22Rv1 (cell line): Measurements from ENCODE around the gene HERPUD1.

Experiments used
- H3K27ac ChIP-seq: fragments of 450-650 bp; 2 replicates; pipeline ENCODE4 v1.5.1; 2017
- ZFX ChIP-seq: fragments of 450-650 bp; IDR thresholded peaks from 2 replicates; pipeline ENCODE4 v1.6.1; 2017; ENCODE audit warnings: antibody characterized with exemption, borderline replicate concordance
- TF ChIP-seq, protein P1 (sequence below): fragments of 450-650 bp; IDR thresholded peaks from 2 replicates; pipeline ENCODE4 v1.5.1; 2017; ENCODE audit warnings: mild to moderate bottlenecking

Gene HERPUD1

DNA sequence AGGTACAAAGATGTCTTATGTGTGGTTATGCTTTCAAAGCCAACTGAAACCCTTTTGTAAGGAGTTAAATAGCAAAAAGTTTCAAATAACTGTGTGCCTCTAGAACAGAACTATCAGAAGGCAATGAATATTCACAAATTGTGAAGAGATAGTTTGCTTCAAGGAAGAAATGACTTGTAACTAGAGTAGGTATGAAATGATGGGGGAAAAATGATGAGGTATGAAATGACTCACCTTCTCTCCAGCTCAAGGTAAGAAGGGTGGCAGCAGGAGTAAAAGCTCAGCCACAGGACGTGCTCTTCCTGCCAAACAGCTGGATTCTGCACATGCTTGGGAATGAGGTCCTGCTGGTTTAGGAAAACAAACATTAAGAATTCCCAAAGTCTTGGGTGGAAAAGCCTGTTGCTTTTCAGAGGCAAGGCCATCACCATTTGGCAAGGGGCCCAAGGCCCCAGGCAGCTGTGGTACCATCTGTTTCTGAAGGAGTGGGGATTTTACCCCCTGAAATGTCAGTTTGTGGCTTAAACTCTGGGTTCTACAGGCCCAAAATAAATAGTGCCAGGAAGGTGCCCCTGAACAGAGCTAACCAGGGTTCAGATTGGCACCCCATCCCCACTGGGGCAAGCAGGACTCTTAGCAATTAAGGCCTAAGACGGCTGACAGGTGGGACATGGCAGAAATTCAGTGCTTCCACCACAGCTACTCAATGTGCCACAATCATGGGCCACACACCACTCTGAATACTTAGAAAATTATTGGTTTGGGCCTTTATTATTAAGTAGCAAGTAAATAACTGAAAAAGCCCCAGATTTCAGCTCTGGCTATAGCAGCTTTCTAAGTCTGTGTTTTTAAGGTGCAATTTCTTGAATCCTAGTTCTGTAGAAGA, 13.3 kb downstream of the HERPUD1 start:
- no peak for TF ChIP-seq ZFX
- TF ChIP-seq, protein P1, sequence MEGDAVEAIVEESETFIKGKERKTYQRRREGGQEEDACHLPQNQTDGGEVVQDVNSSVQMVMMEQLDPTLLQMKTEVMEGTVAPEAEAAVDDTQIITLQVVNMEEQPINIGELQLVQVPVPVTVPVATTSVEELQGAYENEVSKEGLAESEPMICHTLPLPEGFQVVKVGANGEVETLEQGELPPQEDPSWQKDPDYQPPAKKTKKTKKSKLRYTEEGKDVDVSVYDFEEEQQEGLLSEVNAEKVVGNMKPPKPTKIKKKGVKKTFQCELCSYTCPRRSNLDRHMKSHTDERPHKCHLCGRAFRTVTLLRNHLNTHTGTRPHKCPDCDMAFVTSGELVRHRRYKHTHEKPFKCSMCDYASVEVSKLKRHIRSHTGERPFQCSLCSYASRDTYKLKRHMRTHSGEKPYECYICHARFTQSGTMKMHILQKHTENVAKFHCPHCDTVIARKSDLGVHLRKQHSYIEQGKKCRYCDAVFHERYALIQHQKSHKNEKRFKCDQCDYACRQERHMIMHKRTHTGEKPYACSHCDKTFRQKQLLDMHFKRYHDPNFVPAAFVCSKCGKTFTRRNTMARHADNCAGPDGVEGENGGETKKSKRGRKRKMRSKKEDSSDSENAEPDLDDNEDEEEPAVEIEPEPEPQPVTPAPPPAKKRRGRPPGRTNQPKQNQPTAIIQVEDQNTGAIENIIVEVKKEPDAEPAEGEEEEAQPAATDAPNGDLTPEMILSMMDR: no peak
- peak overlapping the region; percentile 27; the same call in 1 of the 2 replicates for H3K27ac ChIP-seq

DNA sequence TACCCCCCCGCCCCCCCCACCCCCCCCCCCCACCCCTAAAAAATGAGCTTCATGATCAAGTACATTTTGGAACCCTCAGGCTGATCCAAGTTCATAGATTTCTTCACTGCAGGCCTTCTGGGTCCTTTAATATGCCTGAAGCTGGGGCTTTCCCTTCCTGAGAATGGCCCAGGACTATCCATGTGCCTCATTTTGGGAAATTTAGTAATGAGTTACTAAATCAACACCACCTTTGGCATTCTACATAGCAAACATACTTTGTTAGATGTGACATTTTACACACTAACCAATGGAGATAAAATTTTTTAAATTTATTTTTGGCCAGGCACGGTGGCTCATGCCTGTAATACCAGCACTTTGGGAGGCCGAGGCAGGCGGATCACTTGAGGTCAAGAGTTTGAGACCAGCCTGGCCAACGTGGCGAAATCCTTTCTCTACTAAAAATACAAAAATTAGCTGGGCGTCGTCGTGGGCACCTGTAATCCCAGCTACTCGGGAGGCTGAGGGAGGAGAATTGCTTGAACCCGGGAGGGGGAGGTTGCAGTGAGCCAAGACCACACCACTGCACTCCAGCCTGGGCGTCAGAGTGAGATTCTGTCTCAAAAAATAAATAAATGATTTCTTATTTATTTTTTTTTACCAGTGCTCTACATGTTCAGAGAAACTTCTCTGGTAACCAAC, 14.0 kb downstream of the HERPUD1 start:
- no peak for TF ChIP-seq ZFX
- TF ChIP-seq, protein P1: no peak
- H3K27ac ChIP-seq: peak overlapping the region; percentile 35; the same call in 1 of the 2 replicates

DNA sequence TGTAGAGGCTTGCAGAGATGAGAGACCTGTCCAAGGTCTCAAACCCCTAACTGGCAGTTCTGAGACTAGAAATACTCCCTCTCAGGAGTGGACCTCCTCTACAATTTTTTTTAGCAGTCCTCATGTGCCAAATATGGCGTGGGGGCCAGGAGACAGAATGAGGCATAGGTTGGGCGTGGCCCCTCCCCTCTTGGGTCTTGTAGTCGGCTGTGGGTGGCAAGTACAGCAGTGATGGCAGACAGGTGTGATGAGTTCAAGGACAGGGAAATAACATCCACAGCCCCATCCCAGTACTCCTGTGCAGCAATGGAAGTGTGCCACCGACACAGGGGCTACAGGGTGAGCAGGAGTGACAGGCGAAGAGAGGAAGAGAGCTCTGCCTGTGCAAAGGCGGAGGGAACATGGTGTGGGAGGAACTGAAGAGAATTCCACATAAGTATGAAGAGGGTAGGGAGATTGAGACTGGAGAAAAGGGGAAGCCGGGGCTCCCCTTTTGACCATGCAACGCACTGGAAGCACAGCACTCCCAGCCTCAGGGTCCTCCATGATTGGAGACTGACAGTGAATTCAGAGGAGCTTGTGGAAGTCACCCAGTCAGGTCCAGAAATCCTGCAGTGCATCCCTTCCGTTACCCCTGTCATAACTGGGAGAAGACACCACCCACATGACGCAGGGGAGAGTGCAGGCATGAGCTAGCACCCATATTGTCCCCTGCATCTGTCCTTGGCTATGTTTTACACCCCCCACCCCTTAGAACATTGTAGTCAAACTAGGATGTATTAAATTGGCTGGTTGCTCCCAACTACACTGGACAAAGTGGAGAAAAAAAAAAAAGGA, 15.0 kb downstream of the HERPUD1 start:
- no peak for TF ChIP-seq ZFX
- TF ChIP-seq, protein P1: no peak
- H3K27ac ChIP-seq: peak overlapping the region; percentile 35

DNA sequence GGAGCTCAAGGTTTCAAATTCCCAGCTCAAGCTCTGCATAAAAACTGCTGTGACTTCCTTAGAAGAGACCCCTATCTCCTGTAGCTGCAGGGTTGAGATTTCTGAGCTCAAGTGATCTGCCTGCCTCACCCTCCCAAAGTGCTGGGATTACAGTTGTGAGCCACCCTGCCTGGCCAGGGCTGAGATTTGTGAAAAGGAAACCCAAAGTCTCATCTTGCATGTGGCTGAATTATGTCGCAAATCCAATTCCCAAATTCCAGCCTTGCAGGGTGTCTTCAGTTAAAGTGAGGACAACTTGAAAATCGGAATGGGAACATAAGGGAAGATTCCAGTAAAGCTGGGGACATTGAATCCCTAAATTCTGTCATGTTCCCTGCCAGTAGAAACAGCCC, 15.7 kb downstream of the HERPUD1 start:
- TF ChIP-seq ZFX: no peak
- TF ChIP-seq, protein P1: no peak
- peak overlapping the region; percentile 35; the same call in 1 of the 2 replicates for H3K27ac ChIP-seq

DNA sequence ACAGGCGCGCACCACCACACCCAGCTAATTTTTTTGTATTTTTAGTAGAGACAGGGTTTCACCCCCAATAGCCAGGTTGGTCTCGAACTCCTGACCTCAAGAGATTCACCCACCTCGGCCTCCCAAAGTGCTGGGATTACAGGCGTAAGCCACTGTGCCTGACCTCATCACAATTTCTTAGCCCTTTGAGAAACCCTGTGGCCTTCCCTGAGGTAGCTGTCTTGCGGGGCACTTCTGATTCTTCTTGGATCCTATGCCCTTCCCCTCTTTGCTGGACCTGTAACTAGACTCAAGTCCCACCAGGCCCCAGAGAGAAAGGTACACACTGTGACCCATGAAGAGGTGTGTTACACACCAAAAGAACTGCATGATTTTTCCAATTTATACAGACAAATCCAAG, 16.3 kb downstream of the HERPUD1 start:
- TF ChIP-seq ZFX: no peak
- TF ChIP-seq, protein P1: no peak
- 0 out of 2 replicates have a peak overlapping the region, but pooled peaks have one; percentile 35 for H3K27ac ChIP-seq

DNA sequence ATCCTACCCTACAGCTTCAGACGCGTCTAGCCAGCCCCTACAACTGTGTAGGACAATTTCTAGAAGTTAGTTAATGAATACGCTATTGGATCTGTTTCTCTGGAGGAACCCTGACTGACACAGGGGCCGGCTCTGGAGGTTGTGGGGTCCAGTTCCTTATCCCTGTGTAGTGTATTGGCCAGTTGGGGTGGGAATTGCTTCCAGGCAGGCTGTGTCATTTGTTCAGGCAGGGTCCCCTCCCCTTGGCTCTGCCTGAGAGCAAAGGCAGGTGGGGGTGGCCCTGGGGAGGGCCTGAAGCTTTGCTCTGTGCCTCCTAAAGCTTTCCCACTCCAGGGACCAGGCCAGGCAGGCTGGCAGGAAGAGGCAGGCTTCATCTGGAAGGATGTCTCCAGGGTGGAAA, 18.1 kb downstream of the HERPUD1 start:
- no peak for TF ChIP-seq ZFX
- TF ChIP-seq, protein P1: no peak
- no peak overlapping the region for H3K27ac ChIP-seq
